VCaP (cell line): Measurements from ENCODE around the gene SWT1.

ENCODE experiments used
- H3K27ac ChIP-seq: fragments of 450-650 bp; 2 replicates; pipeline ENCODE4 v1.5.1; 2017
- TF ChIP-seq, protein P1 (sequence below): fragments of 450-650 bp; conservative IDR thresholded peaks from 2 replicates; pipeline ENCODE4 v1.5.1; 2017; ENCODE audit warnings: mild to moderate bottlenecking, moderate library complexity

Gene SWT1

DNA sequence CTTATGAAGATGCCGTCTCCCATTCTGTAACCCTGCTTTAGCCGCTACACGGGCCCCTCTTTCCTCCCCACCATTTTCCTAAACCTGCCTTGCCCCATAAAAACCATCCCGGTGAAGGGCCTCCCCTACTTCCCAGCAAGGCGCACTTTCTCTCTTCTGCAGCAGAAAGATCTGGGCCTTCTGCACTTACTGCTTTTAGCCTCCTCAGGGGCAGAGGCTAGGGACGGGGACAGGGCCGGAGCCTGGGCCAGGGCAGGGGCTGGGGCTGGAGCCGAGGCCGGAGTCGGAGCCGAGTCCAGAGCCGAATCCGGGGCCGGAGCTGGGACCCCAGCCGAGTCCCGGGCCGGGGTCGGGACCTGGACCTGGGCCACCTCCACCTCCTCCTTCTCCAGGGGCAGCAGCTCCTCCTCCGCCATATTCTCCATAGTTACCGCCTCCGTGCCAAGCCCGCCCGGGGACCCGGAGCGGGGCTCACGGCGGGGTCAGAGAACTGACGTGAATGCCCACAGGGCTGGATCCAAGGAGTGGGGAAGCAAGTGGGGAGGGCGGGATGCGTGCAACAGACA lies 596 bp upstream of the SWT1 start:
- H3K27ac ChIP-seq = peak overlapping the region; percentile 94
- TF ChIP-seq, protein P1, sequence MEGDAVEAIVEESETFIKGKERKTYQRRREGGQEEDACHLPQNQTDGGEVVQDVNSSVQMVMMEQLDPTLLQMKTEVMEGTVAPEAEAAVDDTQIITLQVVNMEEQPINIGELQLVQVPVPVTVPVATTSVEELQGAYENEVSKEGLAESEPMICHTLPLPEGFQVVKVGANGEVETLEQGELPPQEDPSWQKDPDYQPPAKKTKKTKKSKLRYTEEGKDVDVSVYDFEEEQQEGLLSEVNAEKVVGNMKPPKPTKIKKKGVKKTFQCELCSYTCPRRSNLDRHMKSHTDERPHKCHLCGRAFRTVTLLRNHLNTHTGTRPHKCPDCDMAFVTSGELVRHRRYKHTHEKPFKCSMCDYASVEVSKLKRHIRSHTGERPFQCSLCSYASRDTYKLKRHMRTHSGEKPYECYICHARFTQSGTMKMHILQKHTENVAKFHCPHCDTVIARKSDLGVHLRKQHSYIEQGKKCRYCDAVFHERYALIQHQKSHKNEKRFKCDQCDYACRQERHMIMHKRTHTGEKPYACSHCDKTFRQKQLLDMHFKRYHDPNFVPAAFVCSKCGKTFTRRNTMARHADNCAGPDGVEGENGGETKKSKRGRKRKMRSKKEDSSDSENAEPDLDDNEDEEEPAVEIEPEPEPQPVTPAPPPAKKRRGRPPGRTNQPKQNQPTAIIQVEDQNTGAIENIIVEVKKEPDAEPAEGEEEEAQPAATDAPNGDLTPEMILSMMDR = no peak

DNA sequence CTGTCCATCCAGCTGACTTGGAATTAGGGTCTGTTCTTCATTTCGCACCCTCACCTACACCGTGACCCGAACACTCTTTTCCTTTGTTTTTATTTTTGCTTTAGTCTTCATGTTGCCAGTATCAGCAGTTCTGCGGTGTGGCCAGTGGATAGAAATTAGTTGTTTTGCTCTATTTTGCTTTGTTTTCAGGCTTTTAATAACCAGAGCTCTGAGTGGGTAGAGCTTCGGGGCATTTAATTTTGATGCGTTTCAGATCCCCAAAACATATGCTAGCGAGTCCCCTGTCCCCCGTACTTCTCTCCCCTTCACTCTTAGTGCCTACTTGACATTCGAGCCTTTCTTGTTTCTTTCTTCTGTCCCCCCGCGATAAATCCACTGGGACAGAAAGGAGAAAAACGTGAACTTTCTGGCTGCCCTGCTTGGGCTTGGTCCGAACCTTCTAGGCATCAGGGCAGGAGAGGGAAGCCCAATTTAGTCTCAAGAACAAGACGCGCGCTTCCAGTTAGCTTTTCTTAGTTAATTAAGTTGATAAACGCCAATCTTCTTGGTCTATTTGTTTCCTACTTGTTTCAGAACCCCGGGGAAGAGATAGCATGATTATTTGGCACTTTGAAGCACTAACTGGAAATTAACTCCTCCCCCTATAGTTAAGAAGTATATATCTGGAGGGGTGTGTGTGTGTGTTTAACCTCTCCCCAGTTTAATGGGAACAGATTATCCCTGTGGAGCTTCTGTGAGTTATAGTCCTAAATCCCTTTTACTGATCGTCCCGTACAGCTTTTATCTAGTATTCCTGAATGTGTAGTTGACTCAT lies 839 bp downstream of the SWT1 start:
- TF ChIP-seq, protein P1 = no peak
- peak overlapping the region; percentile 94 for H3K27ac ChIP-seq

- TF ChIP-seq, protein P1 = no peak
- H3K27ac ChIP-seq = no peak overlapping the region
Observed at GRCh38 chr1:185158800-185159199, 1.8 kb downstream of the SWT1 start.

GRCh38 chr1:185159966-185160365 lies 3.0 kb downstream of the SWT1 start:
- H3K27ac ChIP-seq = no peak overlapping the region
- TF ChIP-seq, protein P1 = no peak

- no peak overlapping the region for H3K27ac ChIP-seq
- TF ChIP-seq, protein P1 = no peak
Observed at GRCh38 chr1:185162491-185162890, 5.5 kb downstream of the SWT1 start.

DNA sequence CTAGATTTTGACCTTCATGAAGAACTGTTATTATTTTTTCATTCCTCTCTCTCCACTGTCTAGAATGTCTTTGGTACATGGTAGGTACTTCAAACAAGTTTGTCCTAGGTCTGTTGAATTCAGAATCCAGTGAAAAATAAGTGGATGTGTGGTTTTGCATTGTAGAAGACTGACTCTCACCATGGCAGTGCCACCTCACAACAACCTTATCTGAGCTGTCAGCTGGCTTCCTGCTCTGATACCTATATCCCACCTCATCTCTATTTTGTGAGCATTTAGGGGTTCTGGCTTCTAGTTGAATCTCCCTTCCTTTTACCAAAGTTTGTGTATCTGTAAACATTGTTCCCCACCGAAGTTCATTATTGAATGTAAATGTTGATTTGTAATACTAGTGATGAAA lies 9.1 kb downstream of the SWT1 start:
- no peak overlapping the region for H3K27ac ChIP-seq
- TF ChIP-seq, protein P1 = no peak

DNA sequence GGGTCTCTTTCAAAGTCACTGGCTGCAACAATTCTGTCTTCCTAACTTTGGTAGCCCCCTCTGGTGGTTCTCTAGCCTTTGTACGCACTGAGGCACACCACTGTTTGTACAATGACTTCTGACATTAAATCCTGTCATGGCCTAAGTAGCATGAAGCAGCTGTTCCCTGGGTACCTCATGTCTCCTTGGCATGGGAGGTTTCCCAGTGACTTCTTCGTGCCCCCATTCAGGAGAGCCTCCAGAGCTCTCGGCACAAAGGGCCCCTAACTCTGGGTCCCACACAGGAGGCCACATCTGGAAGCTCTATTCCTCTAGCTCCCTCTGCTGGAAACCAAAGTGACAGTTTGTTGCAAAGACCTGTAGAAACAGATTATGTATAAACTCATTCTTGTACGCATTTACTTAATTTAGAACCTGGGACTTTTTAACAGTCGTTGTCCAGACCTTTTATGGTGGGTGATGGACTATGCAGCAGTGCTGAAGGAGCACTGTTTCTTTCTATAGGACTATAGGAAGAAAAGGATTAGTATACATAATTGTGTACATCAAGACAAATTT lies 13.4 kb downstream of the SWT1 start:
- H3K27ac ChIP-seq = no peak overlapping the region
- TF ChIP-seq, protein P1 = peak; percentile 82
